K562 (cell line): ENCODE measurements around the gene PBRM1.

Experiments used
- FOS ChIP-seq: IDR thresholded peaks from 3 replicates; pipeline ENCODE4 v1.6.1; 2011; ENCODE audit not compliant: insufficient read length; ENCODE audit errors: extremely low read depth
- NFRKB ChIP-seq: fragments of 450-650 bp; IDR thresholded peaks from 2 replicates; pipeline ENCODE4 v1.6.1; 2016; ENCODE audit warnings: low read depth
- SMARCE1 ChIP-seq: fragments of 450-650 bp; IDR thresholded peaks from 2 replicates; pipeline ENCODE4 v1.7.1; 2016; ENCODE audit warnings: mild to moderate bottlenecking
- ZKSCAN8 ChIP-seq: fragments of 200-800 bp; sonication (Bioruptor generic); IDR thresholded peaks from 2 replicates; pipeline ENCODE4 v1.6.1; 2016; ENCODE audit warnings: missing genetic modification characterization, missing compliant biosample characterization
- TF ChIP-seq, protein P1 (sequence below), 3 experiments: IDR thresholded peaks in 2 of 3; conservative IDR thresholded peaks in 1 of 3; 2 replicates each; pipeline ENCODE4 v1.5.1; 2011 to 2012; ENCODE audit warnings: low read length in 3 of 3, mild to moderate bottlenecking in 3 of 3, control low read depth in 2 of 3, improper control_type of control experiment in 1 of 3, inconsistent platforms in 1 of 3, low read depth in 1 of 3, mixed read lengths in 1 of 3, moderate library complexity in 1 of 3; ENCODE audit not compliant: insufficient read depth in 2 of 3
- TF ChIP-seq, protein P2 (sequence below): fragments of 450-650 bp; formaldehyde crosslinking; IDR thresholded peaks from 2 replicates; pipeline ENCODE4 v1.4.0; 2020; ENCODE audit warnings: mild to moderate bottlenecking, moderate library complexity
- TF ChIP-seq, protein P3 (sequence below): sonication (generic); formaldehyde crosslinking; IDR thresholded peaks from 2 replicates; pipeline ENCODE4 v1.8.1; 2023; ENCODE audit warnings: mild to moderate bottlenecking, missing genetic modification reagents

DNA sequence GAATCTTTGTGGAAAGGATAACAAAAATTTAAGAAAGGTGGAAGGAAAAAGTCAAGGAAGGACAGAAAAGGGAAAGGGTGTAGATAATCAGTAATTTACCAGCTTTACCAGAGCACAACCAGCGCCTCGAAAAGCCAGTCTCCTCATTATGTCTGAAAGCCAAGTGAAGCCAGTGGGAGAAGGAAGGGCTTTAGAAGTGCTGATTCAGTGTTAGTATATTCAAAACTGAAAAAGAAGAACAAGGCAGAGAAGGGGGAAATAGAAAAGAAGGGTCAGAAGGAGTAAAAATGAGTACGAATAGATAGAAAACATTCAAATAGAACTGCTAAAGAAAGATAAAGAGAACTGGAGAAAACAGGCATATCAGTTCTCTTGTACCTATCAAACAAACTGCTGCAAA is 4.1 kb downstream of the PBRM1 start:
- TF ChIP-seq ZKSCAN8 (no peak), SMARCE1 (no peak), FOS (no peak), NFRKB (no peak)
- TF ChIP-seq, protein P1, sequence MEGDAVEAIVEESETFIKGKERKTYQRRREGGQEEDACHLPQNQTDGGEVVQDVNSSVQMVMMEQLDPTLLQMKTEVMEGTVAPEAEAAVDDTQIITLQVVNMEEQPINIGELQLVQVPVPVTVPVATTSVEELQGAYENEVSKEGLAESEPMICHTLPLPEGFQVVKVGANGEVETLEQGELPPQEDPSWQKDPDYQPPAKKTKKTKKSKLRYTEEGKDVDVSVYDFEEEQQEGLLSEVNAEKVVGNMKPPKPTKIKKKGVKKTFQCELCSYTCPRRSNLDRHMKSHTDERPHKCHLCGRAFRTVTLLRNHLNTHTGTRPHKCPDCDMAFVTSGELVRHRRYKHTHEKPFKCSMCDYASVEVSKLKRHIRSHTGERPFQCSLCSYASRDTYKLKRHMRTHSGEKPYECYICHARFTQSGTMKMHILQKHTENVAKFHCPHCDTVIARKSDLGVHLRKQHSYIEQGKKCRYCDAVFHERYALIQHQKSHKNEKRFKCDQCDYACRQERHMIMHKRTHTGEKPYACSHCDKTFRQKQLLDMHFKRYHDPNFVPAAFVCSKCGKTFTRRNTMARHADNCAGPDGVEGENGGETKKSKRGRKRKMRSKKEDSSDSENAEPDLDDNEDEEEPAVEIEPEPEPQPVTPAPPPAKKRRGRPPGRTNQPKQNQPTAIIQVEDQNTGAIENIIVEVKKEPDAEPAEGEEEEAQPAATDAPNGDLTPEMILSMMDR (IDR thresholded peaks at IDR 0.05 in 2 of 3, conservative IDR thresholded peaks at IDR 0.05 in 1 of 3; ENCODE audit: insufficient read depth in 2 of 3, low read depth in 1 of 3, low read length in 3 of 3), result no peak
- TF ChIP-seq, protein P2, sequence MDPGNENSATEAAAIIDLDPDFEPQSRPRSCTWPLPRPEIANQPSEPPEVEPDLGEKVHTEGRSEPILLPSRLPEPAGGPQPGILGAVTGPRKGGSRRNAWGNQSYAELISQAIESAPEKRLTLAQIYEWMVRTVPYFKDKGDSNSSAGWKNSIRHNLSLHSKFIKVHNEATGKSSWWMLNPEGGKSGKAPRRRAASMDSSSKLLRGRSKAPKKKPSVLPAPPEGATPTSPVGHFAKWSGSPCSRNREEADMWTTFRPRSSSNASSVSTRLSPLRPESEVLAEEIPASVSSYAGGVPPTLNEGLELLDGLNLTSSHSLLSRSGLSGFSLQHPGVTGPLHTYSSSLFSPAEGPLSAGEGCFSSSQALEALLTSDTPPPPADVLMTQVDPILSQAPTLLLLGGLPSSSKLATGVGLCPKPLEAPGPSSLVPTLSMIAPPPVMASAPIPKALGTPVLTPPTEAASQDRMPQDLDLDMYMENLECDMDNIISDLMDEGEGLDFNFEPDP (CRISPR knock-in tag), result no peak
- TF ChIP-seq, protein P3, sequence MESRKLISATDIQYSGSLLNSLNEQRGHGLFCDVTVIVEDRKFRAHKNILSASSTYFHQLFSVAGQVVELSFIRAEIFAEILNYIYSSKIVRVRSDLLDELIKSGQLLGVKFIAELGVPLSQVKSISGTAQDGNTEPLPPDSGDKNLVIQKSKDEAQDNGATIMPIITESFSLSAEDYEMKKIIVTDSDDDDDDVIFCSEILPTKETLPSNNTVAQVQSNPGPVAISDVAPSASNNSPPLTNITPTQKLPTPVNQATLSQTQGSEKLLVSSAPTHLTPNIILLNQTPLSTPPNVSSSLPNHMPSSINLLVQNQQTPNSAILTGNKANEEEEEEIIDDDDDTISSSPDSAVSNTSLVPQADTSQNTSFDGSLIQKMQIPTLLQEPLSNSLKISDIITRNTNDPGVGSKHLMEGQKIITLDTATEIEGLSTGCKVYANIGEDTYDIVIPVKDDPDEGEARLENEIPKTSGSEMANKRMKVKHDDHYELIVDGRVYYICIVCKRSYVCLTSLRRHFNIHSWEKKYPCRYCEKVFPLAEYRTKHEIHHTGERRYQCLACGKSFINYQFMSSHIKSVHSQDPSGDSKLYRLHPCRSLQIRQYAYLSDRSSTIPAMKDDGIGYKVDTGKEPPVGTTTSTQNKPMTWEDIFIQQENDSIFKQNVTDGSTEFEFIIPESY (CRISPR knock-in tag), result no peak
